Upper lobe of left lung (tissue), 6 donors: ENCODE measurements around the gene DNPEP. TPM values are rescaled to one million over a fixed set of nuclear protein-coding genes. Genes with fewer than 3 reads are reported as not detected.
A peak's percentile ranks its signal among the peaks of the same experiment; 100 is the strongest.

Experiments
- ATAC-seq, 2 donors: fragments of 200-7000 bp; cut with Tn5 transposase; one replicate each; pipeline ENCODE4 v1.9.1; 2022; ENCODE audit warnings: mild to moderate bottlenecking in 2 of 2, moderate library complexity in 2 of 2; ENCODE audit not compliant: low FRiP score in 2 of 2
- DNase-seq, 2 donors: peaks; one replicate each; pipeline ENCODE4 v3.0.0-alpha.2; 2019 to 2020
- H3K27ac ChIP-seq, 4 donors: fragments of 200-600 bp; sonication (generic); one replicate each; pipeline ENCODE4 v1.5.1; 2016 to 2019
- H3K27me3 ChIP-seq, 4 donors: fragments of 200-600 bp; sonication (generic); one replicate each; pipeline ENCODE4 v1.5.1; 2017 to 2019
- H3K36me3 ChIP-seq, 4 donors: fragments of 200-600 bp; sonication (generic); one replicate each; pipeline ENCODE4 v1.5.1; 2016 to 2019
- H3K4me1 ChIP-seq, 4 donors: fragments of 200-600 bp; sonication (generic); one replicate each; pipeline ENCODE4 v1.5.1; 2018 to 2019
- H3K4me3 ChIP-seq, 4 donors: fragments of 200-600 bp; sonication (generic); one replicate each; pipeline ENCODE4 v1.5.1; 2017 to 2019; ENCODE audit warnings: mild to moderate bottlenecking in 2 of 4, moderate library complexity in 1 of 4
- H3K9me3 ChIP-seq, 4 donors: fragments of 200-600 bp; sonication (generic); one replicate each; pipeline ENCODE4 v1.5.1; 2018 to 2019
- CTCF ChIP-seq, 6 experiments: fragments of 450-650 bp in 4 of 6; fragments of 200-600 bp in 2 of 6; sonication (generic) in 2 of 6; IDR thresholded peaks; one replicate each; pipeline ENCODE4 v1.5.1; 2016 to 2019; ENCODE audit warnings: antibody characterized with exemption in 6 of 6
- EP300 ChIP-seq, 4 donors: sonication (generic); formaldehyde crosslinking; IDR thresholded peaks; one replicate each; pipeline ENCODE4 v1.5.1; 2017; ENCODE audit warnings: antibody characterized with exemption in 4 of 4, control low read depth in 2 of 4
- POLR2A ChIP-seq, 4 donors: fragments of 450-650 bp; IDR thresholded peaks; one replicate each; pipeline ENCODE4 v1.5.1; 2016 to 2017; ENCODE audit warnings: antibody characterized with exemption in 4 of 4, mild to moderate bottlenecking in 2 of 4
- POLR2AphosphoS5 ChIP-seq, 2 donors: sonication (generic); formaldehyde crosslinking; IDR thresholded peaks; one replicate each; pipeline ENCODE4 v1.5.1; 2017; ENCODE audit warnings: antibody characterized with exemption in 2 of 2
- WGBS, 2 donors: methylation state at CpG; one replicate each; pipeline ENCODE4 v1.1.5; 2017 to 2018; 5-methylcytosine and 5-hydroxymethylcytosine counted together
- total RNA-seq, 6 donors: library from RNA; depleted of rRNA in 4 of 6; stranded (reverse); fragments of >200 nt in 4 of 6; gene quantifications; one replicate each; pipeline versions ENCODE4 v1.1.0 to v1.2.1, GENCODE V29; 2016 to 2021
- donor health status: DM: no; HTN: no; CAD: no; lungs with moderate emphysema.
- donor health status: DM: no; HTN: yes; CAD: no; lungs with severe emphysema.

The DNPEP gene
- total RNA-seq, 6 donors from 2014 or later, result 31.9 to 141 (median 75.1) TPM

GRCh38 chr2:219384859-219385258 is 2.9 kb downstream of the DNPEP start:
- peak overlapping the region in 3 of 4 donors; percentile 92 to 96 (median 93) for H3K27ac ChIP-seq
- no peaks in the 10 kb centered on the region for H3K27me3 ChIP-seq
- no peak for ATAC-seq
- peak overlapping the region in 1 of 4 donors; percentile 2 for H3K4me3 ChIP-seq
- TF ChIP-seq CTCF (IDR thresholded peaks at IDR 0.05) (no peak), POLR2AphosphoS5 (IDR thresholded peaks at IDR 0.05) (peak; percentile 12 to 19)
- H3K4me1 ChIP-seq, result peaks cover 31 to 37% (median 32%) of the 10 kb centered on the region in 4 donors
- no peak for DNase-seq
- H3K36me3 ChIP-seq, result peaks cover 5 to 67% (median 52%) of the 10 kb centered on the region in 4 donors
- no peaks in the 10 kb centered on the region for H3K9me3 ChIP-seq
- WGBS, 2 donors, result 44 to 59% methylated on average over 2 of the region's 2 CpGs

GRCh38 chr2:219384083-219384713 is 3.5 kb downstream of the DNPEP start:
- no peaks in the 10 kb centered on the region for H3K9me3 ChIP-seq
- ATAC-seq (no peak), DNase-seq (peak in 1 of 2 donors; percentile 50)
- H3K27me3 ChIP-seq, result no peaks in the 10 kb centered on the region
- H3K36me3 ChIP-seq, result peaks cover 5 to 68% (median 52%) of the 10 kb centered on the region in 4 donors
- no peak overlapping the region for H3K4me3 ChIP-seq
- 85 to 89% methylated on average over 11 to 15 of the region's 15 CpGs for WGBS, 2 donors
- peaks cover 31 to 37% (median 32%) of the 10 kb centered on the region in 4 donors for H3K4me1 ChIP-seq
- TF ChIP-seq POLR2AphosphoS5 (IDR thresholded peaks at IDR 0.05) (no peak), CTCF (IDR thresholded peaks at IDR 0.05) (no peak)
- peak overlapping the region in 3 of 4 donors; percentile 55 to 93 (median 92) for H3K27ac ChIP-seq

GRCh38 chr2:219381448-219381847 is 6.3 kb downstream of the DNPEP start:
- TF ChIP-seq POLR2A (IDR thresholded peaks at IDR 0.05) (no peak), CTCF (IDR thresholded peaks at IDR 0.05) (no peak), POLR2AphosphoS5 (IDR thresholded peaks at IDR 0.05) (no peak), EP300 (IDR thresholded peaks at IDR 0.05) (no peak)
- no peak for DNase-seq
- WGBS, 2 donors, result 90 to 93% methylated on average over 8 to 9 of the region's 9 CpGs
- Histone ChIP-seq H3K27me3 (no peaks in the 10 kb centered on the region), H3K36me3 (peaks cover 8 to 92% (median 54%) of the 10 kb centered on the region in 4 donors), H3K27ac (no peak overlapping the region), H3K9me3 (no peaks in the 10 kb centered on the region), H3K4me1 (peaks cover 25 to 30% (median 26%) of the 10 kb centered on the region in 4 donors), H3K4me3 (no peak overlapping the region)
- no peak for ATAC-seq

GRCh38 chr2:219380926-219381325 is 6.8 kb downstream of the DNPEP start:
- no peak for TF ChIP-seq CTCF (IDR thresholded peaks at IDR 0.05)
- TF ChIP-seq POLR2AphosphoS5 (IDR thresholded peaks at IDR 0.05), result no peak
- H3K9me3 ChIP-seq, result no peaks in the 10 kb centered on the region
- H3K4me1 ChIP-seq, result peaks cover 20 to 24% (median 21%) of the 10 kb centered on the region in 4 donors
- no peak for DNase-seq
- no peaks in the 10 kb centered on the region for H3K27me3 ChIP-seq
- H3K36me3 ChIP-seq, result peaks cover 6 to 90% (median 50%) of the 10 kb centered on the region in 4 donors
- H3K27ac ChIP-seq, result no peak overlapping the region
- no peak for ATAC-seq
- H3K4me3 ChIP-seq, result no peak overlapping the region
